RKO (cell line): ENCODE measurements around the gene CHRNA5.
"Not testable (repeated sequence)": the region's sequence is repeated elsewhere in the genome, so short reads cannot be mapped to it uniquely, and the experiment has no call there.

ENCODE experiments used
- DNase-seq: peaks from one replicate; pipeline ENCODE4 v3.0.0-alpha.2; 2016; ENCODE audit warnings: low spot score

Gene CHRNA5

DNA sequence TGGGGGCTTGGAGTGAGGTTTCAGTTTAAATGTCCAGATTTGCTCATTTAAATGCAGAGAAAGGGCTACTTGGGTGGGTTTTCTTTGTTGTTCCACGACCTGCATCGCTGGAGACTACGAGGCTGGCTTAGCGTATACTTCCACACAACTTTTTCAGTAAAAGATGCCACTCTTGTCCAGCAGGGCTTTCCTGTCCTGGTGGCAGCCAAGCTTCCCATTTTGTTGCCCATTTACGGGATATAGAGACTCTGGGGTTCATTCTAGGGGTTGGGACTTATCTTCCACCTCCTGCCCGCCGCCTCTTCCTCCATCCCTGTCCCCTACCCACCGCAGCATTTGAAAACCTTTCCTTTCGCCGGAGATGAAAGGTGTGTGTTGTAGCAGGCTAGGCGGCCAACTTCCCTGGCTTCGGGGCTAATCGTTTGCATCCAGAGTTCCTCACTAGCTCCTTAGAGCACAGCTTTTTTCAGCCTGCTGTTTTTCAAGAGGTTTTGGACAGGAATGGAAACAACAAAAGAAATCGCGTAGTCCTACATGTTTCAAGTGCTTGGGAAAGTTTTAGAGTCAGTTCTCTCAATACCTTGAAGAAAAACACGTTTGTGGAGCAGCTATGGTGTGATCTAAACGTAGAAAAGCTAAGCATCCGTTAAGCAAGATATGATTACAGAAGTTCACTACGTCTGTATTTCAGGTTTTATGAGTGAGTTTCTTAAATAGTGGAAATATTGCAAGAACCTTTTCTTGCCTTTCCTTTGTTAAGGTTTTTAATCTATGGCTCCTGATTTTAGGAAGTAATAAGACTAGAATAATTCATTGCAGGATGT, 843 bp downstream of the CHRNA5 start:
- peak; percentile 73 for DNase-seq

DNA sequence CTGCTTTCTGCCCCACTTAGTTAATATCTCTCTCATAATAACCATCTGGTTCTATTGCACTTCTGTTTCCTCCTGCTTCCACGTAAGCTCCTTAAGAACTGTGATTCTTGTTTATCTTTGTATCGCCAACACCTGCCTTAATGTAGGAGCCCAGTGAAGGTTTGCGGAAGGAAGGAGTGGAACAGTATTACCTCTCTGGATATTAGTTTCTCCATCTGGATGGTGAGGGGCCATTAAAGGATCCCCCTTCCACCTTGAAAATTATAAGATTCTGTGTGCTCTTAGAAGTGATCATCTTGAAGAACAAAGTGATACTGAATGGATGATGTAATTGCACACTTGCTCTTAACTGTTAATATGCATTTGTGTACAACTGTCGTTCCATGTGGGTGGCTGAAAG, 2.2 kb downstream of the CHRNA5 start:
- peak; percentile 30 for DNase-seq

DNA sequence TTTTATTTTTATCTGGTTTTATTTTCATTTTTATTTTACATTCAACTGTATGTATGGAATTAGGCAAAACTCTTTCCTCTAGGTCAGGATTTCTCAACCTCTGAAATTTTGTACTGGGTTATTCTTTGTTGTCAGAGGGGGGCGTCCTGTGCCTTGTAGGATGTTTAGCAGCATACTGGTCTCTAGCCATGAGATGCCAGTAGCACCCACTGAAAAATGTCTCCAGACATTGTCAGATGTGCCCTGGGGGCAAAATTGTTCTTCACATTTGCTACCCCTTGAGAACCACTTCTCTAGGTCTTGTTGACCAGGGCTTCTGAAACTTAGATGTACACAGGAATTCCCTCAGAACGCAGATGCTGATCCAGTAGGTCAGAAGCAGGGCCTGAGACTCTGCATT, 5.4 kb downstream of the CHRNA5 start:
- DNase-seq, result no peak

DNA sequence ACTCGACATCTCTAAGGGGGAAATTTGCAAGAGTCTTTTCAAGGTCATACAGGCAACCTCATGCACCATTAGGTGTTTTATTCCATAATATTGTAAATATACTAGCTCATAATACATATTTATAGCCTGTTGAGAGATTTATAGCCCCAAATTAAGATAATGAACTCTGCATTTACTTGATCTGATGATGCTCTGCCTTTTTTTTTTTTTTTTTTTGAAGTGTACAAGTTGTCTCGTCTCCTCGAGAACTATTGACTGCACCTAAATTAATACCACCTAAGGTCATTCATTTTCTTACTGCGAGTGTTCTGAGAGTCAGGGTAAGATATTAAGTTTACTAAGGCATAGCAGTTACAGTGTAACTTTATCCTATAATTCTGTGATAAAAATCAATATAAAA, 6.1 kb downstream of the CHRNA5 start:
- no peak for DNase-seq

DNA sequence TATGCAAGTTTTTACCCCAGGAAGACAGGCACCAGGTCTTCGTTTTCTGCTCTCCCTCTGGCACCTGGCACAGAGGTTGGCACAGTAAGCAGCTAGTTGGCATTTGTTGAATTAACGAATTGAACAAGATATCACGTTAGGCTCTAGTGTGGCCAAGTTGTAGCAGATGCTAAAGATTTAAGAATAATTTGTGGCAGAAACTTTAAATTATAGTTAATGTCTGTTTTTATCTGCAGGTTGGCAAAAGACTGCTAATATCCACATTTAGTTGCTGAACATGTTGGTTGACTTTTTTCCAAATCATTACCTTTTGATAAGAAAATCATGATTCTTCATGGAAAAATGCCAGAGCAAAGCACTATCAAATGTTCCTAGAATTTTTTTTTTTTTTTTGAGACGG, 8.1 kb downstream of the CHRNA5 start:
- DNase-seq, result no peak

DNA sequence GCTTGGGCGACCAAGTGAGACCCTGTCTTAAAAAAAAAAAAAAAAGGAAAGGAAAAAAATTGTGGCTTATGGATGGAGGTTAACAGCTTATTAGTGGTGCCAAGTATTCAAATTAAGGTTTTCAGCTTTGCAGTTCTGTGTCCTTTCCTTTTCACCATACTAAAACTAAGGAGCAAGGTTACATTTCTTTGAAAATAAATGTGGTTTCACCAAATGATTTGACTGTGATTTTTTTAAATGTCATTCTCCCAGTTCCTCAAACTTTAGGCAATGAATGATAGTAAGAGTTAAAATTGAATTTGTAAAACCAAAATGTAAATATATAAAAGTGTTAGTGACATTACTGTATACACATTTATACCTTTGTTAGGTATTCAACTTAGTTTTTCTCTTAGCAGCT, 9.6 kb downstream of the CHRNA5 start:
- no peak for DNase-seq

DNA sequence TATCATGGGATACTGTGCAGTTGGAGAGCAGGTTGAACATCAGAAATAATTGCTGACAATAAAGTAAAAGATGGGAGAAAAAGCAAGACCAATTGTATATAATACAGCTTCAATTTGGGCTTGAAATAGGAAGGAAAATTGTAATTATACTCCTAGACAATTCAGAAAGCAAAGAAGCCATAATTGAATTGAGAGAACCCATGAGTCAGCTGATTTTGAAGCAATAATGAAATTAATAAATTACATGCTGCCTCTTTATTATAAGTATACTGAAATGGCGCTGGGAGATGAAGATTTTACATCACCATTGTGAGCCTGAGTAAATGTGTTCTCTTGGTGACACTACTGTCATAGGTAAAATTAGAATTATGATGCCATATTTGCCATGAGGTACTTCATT, 32.3 kb downstream of the CHRNA5 start:
- DNase-seq, result no peak

DNA sequence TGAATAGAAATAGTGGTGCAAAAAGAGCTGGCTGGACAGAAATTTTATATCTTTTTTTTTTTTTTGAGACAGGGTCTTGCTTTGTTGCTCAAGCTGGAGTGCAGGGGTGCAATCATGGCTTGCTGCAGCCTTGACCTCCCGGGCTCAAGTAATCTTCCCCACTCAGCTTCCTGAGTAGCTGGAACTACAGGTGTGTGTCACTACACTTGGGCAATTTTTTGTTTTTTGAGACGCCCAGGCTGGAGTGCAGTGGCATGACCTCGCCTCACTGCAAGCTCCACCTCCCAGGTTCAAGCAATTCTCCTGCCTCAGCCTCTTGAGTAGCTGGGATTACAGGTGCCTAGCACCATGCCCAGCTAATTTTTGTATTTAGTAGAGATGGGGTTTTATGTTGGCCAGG, 33.0 kb downstream of the CHRNA5 start:
- no peak for DNase-seq

DNA sequence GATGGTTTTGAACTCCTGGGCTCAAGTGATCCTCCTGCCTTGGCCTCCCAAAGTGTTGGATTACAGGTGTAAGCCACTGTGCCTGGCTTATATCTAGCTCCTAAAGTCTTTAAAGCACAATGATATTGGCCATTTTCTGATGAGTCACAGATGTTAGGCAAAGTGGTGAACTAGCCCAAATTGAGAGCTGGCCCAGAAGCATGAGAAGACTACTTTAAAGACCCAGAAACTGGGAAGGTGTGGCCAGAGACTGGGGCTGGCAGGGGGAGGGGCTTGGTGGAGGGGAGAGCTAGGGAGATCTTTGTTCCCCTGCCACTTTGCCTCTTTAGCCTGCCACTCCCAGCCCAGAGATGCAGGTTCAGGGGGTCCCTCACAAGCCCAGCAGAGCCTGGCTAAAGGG, 33.9 kb downstream of the CHRNA5 start:
- DNase-seq, result no peak

DNA sequence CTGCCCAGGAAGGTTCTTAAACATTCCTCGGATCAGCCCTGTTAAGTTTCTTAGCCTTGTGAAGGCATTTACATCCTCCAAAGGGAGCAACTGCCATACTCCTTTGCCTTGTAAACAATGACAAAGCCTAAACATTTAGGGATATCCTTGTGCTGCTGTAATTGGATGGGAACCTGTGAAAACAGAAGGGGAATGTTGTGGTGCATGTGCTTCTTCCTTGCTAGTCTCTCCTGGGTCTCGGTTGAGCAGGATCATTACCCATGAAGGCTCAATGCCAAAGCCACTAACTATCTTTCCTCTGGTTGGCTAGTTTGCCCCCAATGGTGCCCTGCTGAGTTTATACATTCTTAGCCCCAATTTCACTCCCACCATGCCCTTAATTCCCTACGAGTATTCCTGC, 38.1 kb downstream of the CHRNA5 start:
- DNase-seq, result no peak

DNA sequence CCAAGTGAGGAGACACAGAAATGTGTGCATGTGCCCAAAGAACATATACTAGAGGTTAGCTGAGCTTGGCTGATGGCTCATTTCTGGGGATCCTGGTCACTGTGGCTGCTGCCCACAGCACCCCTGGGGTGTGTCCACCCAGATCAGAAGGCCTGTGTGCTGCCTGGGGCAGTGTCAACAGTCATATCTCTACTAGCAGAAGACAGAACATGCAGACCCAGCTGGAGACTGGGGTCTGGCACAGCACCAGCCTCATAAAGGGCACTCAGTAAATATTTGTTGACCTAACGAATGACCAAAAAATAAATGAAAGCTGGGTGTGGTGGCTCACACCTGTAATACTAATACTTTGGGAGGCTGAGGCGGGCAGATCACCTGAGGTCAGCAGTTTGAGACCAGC, 39.1 kb downstream of the CHRNA5 start:
- DNase-seq, result no peak

DNA sequence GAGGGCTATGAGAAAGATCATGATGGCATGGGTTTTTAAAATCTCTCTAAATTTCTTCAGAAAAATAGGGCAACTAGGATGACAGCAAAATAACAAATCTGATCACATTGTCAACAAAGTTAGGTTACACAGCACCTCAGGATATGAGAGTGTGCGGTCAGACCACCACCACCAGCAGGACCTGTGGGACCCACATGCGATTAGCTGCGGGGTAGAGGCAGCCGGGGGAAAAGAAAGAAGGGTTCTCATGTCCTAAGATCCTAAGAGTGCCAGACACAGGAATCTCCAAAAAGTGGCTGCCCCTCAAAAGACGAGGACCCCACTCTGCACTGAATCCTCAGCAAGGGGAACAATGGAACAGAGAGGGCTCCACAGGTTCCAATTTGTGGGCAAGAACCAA, 39.9 kb downstream of the CHRNA5 start:
- no peak for DNase-seq

DNA sequence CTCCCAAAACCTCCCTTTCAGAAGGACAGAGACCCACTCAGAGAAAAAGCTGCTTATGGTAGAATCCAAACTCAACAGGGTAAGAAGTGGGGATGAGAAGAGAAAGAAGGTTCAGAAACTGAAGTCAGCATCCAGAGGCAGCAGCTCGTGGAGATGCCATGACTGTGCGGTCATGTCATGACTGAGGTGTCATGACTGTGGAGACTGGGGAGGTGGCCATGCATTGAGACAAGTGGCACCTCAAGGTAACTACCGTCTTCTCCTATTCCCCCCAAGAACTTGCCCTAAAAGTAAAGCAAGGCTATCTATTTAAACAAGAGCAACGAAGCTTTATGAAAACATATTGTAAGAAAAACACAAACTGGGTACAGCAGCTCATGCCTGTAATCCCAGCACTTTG, 40.4 kb downstream of the CHRNA5 start:
- DNase-seq, result no peak

DNA sequence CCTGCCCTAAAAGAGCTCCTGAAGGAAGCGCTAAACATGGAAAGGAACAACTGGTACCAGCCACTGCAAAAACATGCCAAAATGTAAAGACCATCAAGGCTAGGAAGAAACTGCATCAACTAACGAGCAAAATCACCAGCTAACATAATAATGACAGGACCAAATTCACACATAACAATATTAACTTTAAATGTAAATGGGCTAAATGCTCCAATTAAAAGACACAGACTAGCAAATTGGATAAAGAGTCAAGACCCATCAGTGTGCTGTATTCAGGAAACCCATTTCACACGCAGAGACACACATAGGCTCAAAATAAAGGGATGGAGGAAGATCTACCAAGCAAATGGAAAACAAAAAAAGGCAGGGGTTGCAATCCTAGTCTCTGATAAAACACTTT, 44.2 kb downstream of the CHRNA5 start:
- DNase-seq, result not testable (repeated sequence)

DNA sequence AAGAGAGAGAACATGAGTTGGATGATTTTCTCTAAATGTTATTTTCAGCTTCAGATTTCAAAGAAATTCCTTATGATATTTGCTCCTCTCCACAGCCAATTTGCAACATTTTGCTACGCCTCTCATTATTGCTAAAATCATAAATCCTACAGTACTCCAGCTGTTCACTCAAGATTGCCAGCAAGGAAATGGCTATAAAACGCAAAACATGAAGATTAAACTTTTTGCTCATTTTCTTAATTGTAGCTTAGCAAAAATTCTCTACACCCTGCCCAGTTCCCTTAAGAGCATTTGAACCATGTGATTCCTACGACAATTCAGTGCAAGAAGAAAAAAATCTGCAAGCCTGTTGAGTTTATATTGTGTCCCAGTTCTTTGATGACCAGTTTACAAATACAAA, 48.7 kb downstream of the CHRNA5 start:
- DNase-seq, result no peak

DNA sequence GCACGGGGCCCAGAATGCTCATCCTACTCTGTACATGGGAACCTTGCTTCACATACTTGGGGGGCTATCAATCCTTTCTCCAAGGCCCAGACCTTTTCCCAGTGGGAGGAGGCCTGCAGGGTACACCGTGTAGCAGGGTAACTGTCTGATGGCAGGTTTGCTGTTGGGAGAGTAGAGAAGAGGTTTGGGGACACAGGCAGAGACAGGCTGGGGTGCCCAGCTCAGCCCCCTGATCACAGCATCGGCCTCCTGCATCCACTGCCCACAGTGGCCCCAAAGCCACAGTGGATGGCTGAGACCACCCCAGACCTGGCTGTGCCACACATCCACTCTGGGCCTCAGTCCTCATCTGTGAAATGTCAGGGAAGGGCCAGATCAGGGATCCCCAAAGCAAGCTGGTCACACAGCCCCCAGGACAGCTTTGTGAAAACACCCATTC, 49.9 kb downstream of the CHRNA5 start:
- no peak for DNase-seq

DNA sequence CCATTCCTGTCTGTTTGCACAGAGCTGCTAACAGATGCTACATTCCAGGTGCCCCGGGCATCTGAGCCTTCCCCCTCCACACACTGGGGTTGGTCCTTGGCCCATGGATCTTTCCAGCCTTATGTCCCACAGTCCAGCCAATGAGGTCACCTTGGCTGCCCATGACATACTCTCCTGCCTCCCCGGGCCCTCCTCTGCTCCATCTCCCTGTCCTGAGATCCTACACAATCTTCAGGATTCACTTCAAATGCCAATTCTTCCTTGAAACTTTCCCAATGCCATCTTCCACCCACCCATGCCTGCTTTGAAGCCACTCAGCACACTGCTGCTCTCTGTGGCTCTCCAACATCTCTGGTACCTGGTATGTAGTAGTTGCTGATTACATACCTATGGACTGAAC, 51.2 kb downstream of the CHRNA5 start:
- DNase-seq, result no peak

DNA sequence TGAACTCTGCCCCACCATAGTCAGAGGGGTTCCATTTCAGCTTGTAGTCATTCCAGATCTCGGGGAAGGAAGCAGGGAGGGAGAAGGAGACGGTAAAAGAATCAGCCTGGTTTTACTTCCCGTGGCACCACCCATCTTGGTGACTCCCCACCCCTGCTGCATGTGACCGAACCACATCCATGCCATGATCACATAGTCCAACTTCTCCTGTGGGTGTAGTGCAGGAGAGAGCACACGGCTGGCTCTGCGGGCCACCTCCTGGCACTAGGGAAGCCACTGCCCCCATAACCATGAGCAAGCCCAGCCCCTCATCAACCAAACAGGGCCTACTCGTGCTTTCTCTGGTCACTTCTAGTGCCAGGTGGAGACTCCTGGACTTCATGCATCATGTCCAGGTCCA, 51.8 kb downstream of the CHRNA5 start:
- no peak for DNase-seq

DNA sequence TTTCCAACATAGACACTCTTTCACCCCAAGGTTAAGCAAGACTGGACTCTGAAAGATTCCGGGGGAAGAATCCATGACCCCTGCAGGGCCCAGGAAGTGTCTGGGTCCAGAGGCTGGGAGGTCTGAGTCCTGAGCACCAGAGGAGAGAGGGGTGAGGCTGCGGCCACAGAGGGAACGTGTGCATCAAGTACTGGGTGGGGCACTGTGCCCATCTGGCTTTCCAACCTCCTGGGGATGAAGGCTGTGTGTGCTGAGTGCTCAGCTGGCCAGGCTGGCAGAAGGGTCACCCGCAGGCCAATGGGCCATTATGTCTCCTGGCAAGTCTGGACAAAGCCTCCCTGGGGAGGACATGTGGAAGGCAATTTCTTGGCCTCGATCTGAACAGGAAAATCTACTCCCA, 52.2 kb downstream of the CHRNA5 start:
- no peak for DNase-seq

DNA sequence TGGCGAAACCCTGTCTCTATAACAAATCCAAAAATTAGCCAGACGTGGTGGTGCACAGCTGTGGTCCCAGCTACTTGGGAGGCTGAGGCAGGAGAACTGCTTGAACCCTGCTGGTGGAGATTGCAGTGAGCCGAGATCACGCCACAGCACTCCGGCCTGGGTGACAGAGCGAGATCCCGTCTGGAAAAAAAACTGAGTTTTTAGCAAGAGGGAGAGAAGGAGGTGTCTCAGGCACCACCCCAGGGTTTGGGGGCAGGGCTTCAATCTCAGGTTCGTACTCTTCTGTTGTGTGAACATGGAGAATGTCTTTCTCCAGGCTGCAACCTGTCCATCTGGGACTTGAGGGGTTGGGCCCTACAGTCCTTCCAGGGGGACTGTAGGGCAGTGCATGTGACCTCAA, 52.7 kb downstream of the CHRNA5 start:
- DNase-seq, result no peak

DNA sequence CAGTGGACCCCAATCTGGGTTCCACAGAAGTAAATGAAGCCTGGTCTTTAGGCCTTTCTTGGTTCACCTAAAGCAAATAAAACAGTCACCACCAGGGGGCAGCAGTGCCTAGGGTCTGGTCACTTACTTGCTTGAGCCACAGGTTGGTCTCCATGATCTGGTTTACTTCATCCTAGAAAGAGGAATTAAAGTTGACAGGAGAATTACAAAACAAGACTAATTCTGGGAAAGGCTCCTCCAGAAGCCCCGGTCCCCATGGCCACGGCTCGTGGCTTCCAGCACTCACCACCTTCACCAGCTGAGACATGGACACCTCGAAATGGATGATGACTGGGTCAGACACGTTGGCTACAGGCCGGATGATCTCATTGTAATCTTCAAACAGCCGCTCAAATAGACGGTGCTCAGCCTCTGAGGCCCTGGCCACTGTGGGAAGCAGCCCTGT, 53.2 kb downstream of the CHRNA5 start:
- peak; percentile 82 for DNase-seq

DNA sequence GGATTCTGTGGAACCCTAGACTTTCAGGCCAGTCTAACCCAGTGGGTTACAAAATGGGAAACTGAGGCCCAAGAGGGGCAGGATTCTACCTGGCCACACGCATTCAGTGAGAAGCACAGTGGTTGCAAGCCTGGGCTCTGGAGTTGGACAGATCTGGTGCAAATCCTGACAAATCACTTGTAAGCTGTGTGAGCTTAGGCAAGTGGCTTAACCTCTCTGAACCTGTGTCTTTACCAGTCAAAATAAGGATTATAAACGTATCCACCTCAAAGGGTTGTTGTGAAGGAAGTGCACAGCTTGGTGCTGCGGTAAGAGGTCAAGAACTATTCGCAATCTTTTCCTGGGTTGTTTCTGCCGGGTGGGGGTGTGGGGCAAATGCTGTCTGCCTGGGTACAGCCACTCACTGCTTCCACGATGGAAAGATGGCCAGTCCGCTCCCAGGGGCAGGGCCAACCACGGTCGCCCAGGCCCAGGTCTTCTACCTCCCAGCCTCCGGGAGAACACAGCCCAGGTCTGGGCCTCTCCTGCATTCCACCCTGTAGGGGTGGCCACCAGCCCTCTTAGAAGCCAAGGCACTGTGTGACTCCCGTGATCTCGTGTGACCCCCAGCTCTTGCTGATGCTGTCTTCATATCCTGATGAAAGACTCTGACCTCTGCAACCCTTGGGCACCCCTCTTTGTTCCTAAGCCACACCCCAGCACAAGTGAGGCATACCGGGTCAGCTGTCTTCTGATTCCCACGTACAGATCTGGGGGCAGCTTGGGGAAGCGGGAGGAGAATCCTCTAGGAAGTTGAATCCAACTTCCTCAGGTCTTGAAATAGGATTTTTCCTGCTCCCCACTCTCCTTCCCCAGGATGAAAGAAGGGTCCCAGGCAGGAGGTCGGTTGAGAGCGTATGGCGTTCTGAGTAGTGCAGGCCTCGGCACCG, 54.0 kb downstream of the CHRNA5 start:
- no peak for DNase-seq

DNA sequence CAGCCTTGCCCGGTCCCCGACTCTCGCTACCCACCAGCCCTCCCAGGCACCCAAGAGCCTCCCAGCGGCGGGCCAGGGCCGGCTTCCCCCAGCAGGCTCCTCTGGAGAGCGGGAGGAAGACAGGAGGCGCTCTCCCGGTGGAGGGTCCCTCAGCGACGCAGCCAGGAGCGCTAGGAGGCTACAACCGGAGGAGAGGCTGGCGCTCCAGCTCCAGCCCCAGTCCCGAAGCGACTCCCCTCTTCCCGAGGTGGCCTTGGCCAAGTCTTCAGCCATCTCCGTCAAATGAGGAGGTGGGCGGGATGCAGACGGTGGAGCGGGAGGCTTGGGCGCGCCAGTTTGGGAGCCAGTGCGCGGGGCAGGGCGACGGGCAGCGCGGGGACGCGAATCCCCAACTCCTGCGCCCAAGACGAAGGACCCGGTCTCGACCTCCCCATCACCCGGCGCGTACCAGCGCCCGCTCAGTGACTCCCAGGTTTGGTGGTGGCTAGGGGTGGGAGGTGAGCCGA, 54.8 kb downstream of the CHRNA5 start:
- DNase-seq, result no peak
